LNCaP clone FGC (cell line): ENCODE results near the gene EIF5A.

Experiments used
- DNase-seq: peaks from one replicate; pipeline ENCODE4 v3.0.0-alpha.2; 2011; ENCODE audit warnings: low read depth
- H3K4me3 ChIP-seq: 2 replicates; pipeline ENCODE4 v1.5.1; 2011; ENCODE audit warnings: mild to moderate bottlenecking, low read depth, low read length, control low read depth
- CTCF ChIP-seq: IDR thresholded peaks from 2 replicates; pipeline ENCODE4 v1.5.1; 2012; ENCODE audit warnings: mild to moderate bottlenecking; ENCODE audit not compliant: control insufficient read depth, insufficient read depth; ENCODE audit errors: extremely low read depth

The EIF5A gene

GRCh38 chr17:7262192-7262934 is 45.1 kb upstream of the EIF5A start, which contains the start of gene CLDN7:
Gene CLDN7, minus strand, starts transcription at chr17:7262478. Its CDS starts 435 bp downstream, at chr17:7262043.
- DNase-seq: peak; percentile 87
- peak within 1 kb of the TSS; percentile 96 for H3K4me3 ChIP-seq
- TF ChIP-seq CTCF: peak; percentile 57

- DNase-seq: peak; percentile 73
- TF ChIP-seq CTCF: no peak
- H3K4me3 ChIP-seq: peak overlapping the region; percentile 96
Observed at GRCh38 chr17:7262935-7263800, 44.3 kb upstream of the EIF5A start.

GRCh38 chr17:7263801-7264078 is 43.7 kb upstream of the EIF5A start:
- no peak for TF ChIP-seq CTCF
- DNase-seq: no peak
- peak overlapping the region; percentile 96 for H3K4me3 ChIP-seq

GRCh38 chr17:7266784-7267183 is 40.6 kb upstream of the EIF5A start:
- no peak for DNase-seq
- no peak overlapping the region for H3K4me3 ChIP-seq
- TF ChIP-seq CTCF: no peak

GRCh38 chr17:7279448-7279847 is 28.0 kb upstream of the EIF5A start:
- TF ChIP-seq CTCF: no peak
- no peak overlapping the region for H3K4me3 ChIP-seq
- DNase-seq: no peak

GRCh38 chr17:7280519-7281073 is 26.8 kb upstream of the EIF5A start:
- peak; percentile 90 for TF ChIP-seq CTCF
- H3K4me3 ChIP-seq: peak overlapping the region; percentile 70
- peak; percentile 69 for DNase-seq
